ENCODE results near the gene GABBR2.

The GABBR2 gene

DNA sequence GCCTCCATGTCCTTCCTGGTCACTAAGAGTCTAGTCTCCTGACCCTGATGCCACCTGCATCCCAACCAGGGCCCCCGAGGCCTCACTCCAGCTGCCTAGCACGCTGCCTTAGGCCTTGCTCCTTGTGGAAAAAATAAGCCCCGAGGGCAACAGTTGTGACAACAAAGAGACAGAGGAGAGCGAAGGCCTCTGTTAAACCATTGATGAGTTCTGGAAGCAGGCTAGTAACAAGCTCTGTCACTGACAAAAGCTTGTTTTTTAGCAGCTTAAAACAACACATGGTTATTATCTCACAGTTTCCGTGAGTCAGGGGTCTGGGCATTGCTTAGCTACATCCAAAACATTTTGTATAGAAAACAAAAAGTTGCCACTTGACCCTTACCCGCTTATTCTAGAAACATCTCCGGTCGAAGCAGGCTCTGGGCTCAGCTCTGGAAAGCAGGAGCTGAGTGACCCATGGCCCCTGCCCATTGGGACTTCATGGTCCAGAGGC, 405.1 kb downstream of the GABBR2 start:
- Histone ChIP-seq H3K9me2 (replicated peaks; ENCODE audit: insufficient read depth, low read length) (no peaks in the 10 kb centered on the region), H3K79me2 (ENCODE audit: low read length) (no peaks in the 10 kb centered on the region), H3K4me3 (ENCODE audit: low read length) (no peak overlapping the region), H2AFZ (ENCODE audit: low read length) (no peak overlapping the region), H3K4me1 (ENCODE audit: low read length) (no peaks in the 10 kb centered on the region), H3K9me3 (replicated peaks; ENCODE audit: insufficient read depth, low read length) (no peaks in the 10 kb centered on the region), H3K27me3 (replicated peaks; ENCODE audit: insufficient read depth, low read length) (no peaks in the 10 kb centered on the region), H3F3A (ENCODE audit: insufficient read depth, low read length) (no peaks in the 10 kb centered on the region), H4K20me1 (ENCODE audit: insufficient read depth, low read length) (no peaks in the 10 kb centered on the region), H3K9ac (ENCODE audit: low read length) (no peak overlapping the region), H3K4me2 (ENCODE audit: low read depth, low read length) (no peak overlapping the region), H3K36me3 (replicated peaks; ENCODE audit: insufficient read depth, low read length) (no peaks in the 10 kb centered on the region), H3K27ac (ENCODE audit: low read length) (no peak overlapping the region)
- TF ChIP-seq EZH2 (optimal IDR thresholded peaks at IDR 0.05; ENCODE audit: low read depth, low read length) (no peak), EZH2phosphoT487 (IDR thresholded peaks at IDR 0.05; ENCODE audit: low read length) (no peak)
- TF ChIP-seq, protein P1, sequence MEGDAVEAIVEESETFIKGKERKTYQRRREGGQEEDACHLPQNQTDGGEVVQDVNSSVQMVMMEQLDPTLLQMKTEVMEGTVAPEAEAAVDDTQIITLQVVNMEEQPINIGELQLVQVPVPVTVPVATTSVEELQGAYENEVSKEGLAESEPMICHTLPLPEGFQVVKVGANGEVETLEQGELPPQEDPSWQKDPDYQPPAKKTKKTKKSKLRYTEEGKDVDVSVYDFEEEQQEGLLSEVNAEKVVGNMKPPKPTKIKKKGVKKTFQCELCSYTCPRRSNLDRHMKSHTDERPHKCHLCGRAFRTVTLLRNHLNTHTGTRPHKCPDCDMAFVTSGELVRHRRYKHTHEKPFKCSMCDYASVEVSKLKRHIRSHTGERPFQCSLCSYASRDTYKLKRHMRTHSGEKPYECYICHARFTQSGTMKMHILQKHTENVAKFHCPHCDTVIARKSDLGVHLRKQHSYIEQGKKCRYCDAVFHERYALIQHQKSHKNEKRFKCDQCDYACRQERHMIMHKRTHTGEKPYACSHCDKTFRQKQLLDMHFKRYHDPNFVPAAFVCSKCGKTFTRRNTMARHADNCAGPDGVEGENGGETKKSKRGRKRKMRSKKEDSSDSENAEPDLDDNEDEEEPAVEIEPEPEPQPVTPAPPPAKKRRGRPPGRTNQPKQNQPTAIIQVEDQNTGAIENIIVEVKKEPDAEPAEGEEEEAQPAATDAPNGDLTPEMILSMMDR (IDR thresholded peaks at IDR 0.05; ENCODE audit: low read length): no peak
- DNase-seq: no peak

DNA sequence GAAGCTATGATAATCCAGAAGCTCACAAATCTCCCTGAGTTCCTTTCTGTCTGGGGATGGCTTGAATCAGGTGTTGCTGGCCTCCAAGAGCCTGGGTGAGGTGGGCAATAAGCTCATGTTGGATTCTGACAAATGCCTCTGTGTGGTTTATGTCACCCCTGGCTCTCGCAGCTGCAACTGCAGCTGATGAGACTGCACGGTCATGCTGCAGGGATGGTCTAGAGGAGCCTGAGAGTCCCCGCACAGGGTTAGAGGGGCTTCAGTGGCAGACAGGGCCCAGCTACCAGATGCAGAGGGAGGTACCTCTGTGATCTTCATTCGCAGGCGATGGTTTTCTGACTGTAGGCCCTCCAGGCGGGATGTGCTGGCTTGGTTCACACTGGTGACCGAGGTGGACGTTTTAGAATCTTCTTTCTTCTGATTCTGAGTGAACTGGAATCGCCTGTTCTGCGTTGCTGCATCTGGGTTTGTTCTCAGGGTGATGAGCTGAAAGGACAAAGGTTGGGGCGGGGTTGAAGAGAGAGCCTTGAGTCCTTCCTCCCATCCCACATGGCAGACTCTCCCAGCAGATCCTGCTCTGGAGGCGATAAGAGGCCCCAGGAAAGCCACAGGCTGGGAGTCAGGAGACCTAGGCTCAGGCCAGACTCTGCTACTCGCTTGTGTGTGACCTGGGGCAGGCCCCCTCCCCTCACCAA, 405.6 kb downstream of the GABBR2 start:
- Histone ChIP-seq H3K9me3 (replicated peaks; ENCODE audit: insufficient read depth, low read length) (no peaks in the 10 kb centered on the region), H3F3A (ENCODE audit: insufficient read depth, low read length) (no peaks in the 10 kb centered on the region), H2AFZ (ENCODE audit: low read length) (no peak overlapping the region), H3K4me3 (ENCODE audit: low read length) (no peak overlapping the region), H3K9me2 (replicated peaks; ENCODE audit: insufficient read depth, low read length) (no peaks in the 10 kb centered on the region), H4K20me1 (ENCODE audit: insufficient read depth, low read length) (no peaks in the 10 kb centered on the region), H3K27me3 (replicated peaks; ENCODE audit: insufficient read depth, low read length) (no peaks in the 10 kb centered on the region), H3K36me3 (replicated peaks; ENCODE audit: insufficient read depth, low read length) (no peaks in the 10 kb centered on the region), H3K9ac (ENCODE audit: low read length) (no peak overlapping the region), H3K27ac (ENCODE audit: low read length) (no peak overlapping the region), H3K4me1 (ENCODE audit: low read length) (no peaks in the 10 kb centered on the region), H3K79me2 (ENCODE audit: low read length) (no peaks in the 10 kb centered on the region), H3K4me2 (ENCODE audit: low read depth, low read length) (no peak overlapping the region)
- no peak for TF ChIP-seq EZH2 (optimal IDR thresholded peaks at IDR 0.05; ENCODE audit: low read depth, low read length)
- TF ChIP-seq, protein P1 (IDR thresholded peaks at IDR 0.05; ENCODE audit: low read length): no peak
- TF ChIP-seq EZH2phosphoT487 (IDR thresholded peaks at IDR 0.05; ENCODE audit: low read length): no peak
- DNase-seq: no peak

DNA sequence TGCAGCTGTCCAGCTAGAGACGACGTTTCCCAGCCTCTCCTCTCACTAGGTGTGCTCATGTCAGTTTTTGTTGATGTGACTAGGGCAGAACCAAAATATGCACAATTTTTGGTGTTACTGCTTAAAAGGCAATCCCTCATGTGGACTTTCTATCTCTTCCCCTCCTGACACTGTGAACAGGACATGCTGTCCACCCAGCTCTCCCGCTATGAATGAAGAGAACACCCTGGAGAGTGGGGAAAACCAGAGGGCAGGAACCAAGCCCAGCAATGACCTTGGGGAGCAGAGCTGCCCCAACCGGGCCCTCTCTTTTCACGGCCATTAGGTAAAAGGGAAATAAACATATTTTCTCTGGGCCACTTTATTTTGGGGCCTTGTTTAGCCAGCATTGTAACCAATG, 406.6 kb downstream of the GABBR2 start:
- Histone ChIP-seq H4K20me1 (ENCODE audit: insufficient read depth, low read length) (no peaks in the 10 kb centered on the region), H3F3A (ENCODE audit: insufficient read depth, low read length) (no peaks in the 10 kb centered on the region), H3K9me2 (replicated peaks; ENCODE audit: insufficient read depth, low read length) (no peaks in the 10 kb centered on the region), H3K4me2 (ENCODE audit: low read depth, low read length) (no peak overlapping the region), H3K9ac (ENCODE audit: low read length) (no peak overlapping the region), H3K27ac (ENCODE audit: low read length) (no peak overlapping the region), H3K27me3 (replicated peaks; ENCODE audit: insufficient read depth, low read length) (no peaks in the 10 kb centered on the region), H3K36me3 (replicated peaks; ENCODE audit: insufficient read depth, low read length) (no peaks in the 10 kb centered on the region), H3K4me3 (ENCODE audit: low read length) (no peak overlapping the region), H3K79me2 (ENCODE audit: low read length) (no peaks in the 10 kb centered on the region), H3K4me1 (ENCODE audit: low read length) (no peaks in the 10 kb centered on the region), H3K9me3 (replicated peaks; ENCODE audit: insufficient read depth, low read length) (no peaks in the 10 kb centered on the region), H2AFZ (ENCODE audit: low read length) (no peak overlapping the region)
- no peak for TF ChIP-seq EZH2 (optimal IDR thresholded peaks at IDR 0.05; ENCODE audit: low read depth, low read length)
- TF ChIP-seq, protein P1 (IDR thresholded peaks at IDR 0.05; ENCODE audit: low read length): no peak
- no peak for TF ChIP-seq EZH2phosphoT487 (IDR thresholded peaks at IDR 0.05; ENCODE audit: low read length)
- no peak for DNase-seq

Data from MM.1S (cell line).